HUES48 (cell line): ENCODE results near the gene EXOC6.

ENCODE experiments used
- H3K27ac ChIP-seq: one replicate; pipeline ENCODE4 v1.7.0; 2013; ENCODE audit warnings: low read depth, low read length, inconsistent platforms
- H3K27me3 ChIP-seq: 2 replicates; pipeline ENCODE4 v1.6.1; 2013; ENCODE audit warnings: mild to moderate bottlenecking, low read length; ENCODE audit not compliant: control insufficient read depth, insufficient read depth
- H3K36me3 ChIP-seq: 2 replicates; pipeline ENCODE4 v1.6.1; 2013; ENCODE audit warnings: low read length; ENCODE audit not compliant: control insufficient read depth, insufficient read depth
- H3K4me1 ChIP-seq: 2 replicates; pipeline ENCODE4 v1.6.1; 2013; ENCODE audit warnings: mild to moderate bottlenecking, low read length; ENCODE audit not compliant: control insufficient read depth, insufficient read depth
- H3K4me3 ChIP-seq: 2 replicates; pipeline ENCODE4 v1.5.1; 2013; ENCODE audit warnings: mild to moderate bottlenecking, low read depth, low read length
- H3K9ac ChIP-seq: 2 replicates; pipeline ENCODE4 v1.6.1; 2013; ENCODE audit warnings: mild to moderate bottlenecking, low read depth, low read length, moderate library complexity
- H3K9me3 ChIP-seq: 2 replicates; pipeline ENCODE4 v1.6.1; 2013; ENCODE audit warnings: low read length; ENCODE audit not compliant: control insufficient read depth, insufficient read depth

EXOC6 gene

DNA sequence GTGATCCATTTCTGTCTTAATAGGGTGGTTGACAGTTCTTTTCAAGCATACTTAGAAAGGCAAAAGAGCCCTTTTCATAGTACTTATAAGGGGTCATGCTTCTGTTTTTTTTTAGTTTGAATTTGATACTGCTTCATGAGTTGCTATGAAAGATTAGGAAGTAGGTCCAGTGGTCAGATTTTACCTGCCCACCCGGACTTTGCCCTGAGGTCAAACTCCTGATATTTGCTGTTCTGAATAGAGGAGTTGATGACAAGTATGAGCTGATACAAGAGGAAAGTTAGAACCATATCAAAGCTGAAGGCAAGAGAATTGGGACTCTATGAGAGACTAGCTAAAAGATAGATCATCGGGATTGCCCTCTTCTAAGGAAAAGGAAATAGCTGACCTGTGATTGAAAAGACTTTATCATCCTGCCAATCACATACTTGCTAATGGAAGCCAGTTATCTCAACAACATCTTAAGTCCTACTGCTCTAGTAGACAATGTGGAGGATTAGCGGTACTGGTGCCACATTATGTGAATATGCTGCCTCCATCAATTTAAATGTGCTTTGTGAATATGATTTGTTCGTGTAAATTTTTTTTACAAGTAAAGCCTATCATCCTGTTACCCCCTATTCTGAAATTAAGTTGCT lies 174.8 kb downstream of the EXOC6 start:
- no peak overlapping the region for H3K9ac ChIP-seq
- H3K27ac ChIP-seq, result no peak overlapping the region
- no peaks in the 10 kb centered on the region for H3K27me3 ChIP-seq
- no peaks in the 10 kb centered on the region for H3K9me3 ChIP-seq
- no peaks in the 10 kb centered on the region for H3K36me3 ChIP-seq
- H3K4me1 ChIP-seq, result no peaks in the 10 kb centered on the region
- no peak overlapping the region for H3K4me3 ChIP-seq

DNA sequence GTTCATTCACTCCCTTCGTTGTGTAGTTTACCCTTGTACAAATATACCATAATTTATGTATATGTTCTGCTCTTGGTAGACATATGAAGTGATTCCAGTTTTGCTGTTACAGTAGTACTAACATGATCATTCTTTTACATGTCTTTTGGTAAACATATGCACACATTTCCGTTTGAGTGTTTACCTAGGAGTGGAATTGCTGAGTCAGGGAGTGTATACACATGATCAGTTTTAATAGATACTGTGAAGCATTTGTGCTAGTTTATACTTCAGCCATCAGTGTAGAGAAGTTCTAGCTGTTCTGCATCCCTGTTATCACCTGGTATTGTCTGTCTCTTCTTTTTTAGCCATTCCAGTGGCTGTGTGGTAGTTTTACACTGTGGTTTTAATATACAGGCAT lies 177.8 kb downstream of the EXOC6 start:
- Histone ChIP-seq H3K4me3 (no peak overlapping the region), H3K9me3 (no peaks in the 10 kb centered on the region), H3K36me3 (no peaks in the 10 kb centered on the region), H3K9ac (no peak overlapping the region), H3K27me3 (no peaks in the 10 kb centered on the region), H3K4me1 (peaks cover 13% of the 10 kb centered on the region), H3K27ac (no peak overlapping the region)

DNA sequence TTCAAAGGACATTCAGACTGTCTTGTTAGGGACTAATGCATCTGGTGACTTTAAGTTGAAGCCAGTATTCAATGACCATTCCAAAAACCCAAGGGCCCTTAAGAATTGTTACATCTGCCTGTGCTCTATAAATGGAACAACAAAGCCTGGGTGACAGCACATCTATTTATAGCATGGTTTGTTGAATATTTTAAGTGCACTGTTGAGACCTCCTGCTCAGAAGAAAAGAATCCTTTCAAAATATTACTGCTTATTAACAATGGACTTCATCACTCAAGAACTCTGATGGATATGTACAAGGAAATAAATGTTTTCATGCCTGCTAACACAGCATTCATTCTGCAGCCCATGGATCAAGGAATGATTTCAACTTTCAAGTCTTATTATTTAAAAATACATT lies 179.2 kb downstream of the EXOC6 start:
- Histone ChIP-seq H3K27me3 (no peaks in the 10 kb centered on the region), H3K4me3 (no peak overlapping the region), H3K4me1 (peaks cover 20% of the 10 kb centered on the region), H3K9me3 (no peaks in the 10 kb centered on the region), H3K9ac (no peak overlapping the region), H3K27ac (no peak overlapping the region), H3K36me3 (no peaks in the 10 kb centered on the region)

DNA sequence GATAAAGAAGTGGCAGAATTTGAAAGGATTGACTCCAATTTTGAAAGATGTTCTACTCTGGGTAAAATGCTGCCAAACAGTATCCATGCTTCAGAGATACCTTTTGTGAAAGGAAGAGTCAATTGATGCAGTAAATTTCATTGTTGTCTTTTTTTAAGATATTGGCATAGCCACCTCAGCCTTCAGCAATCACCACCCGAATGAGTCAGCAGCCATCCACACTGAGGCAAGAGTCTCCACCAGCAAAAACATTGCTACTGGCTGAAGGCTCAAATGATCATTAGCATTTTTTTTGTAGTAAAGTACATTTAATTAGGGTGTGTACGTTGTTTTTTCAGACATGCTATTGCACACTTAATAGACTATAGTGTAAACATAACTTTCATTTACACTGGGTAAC lies 180.6 kb downstream of the EXOC6 start:
- Histone ChIP-seq H3K4me1 (peaks cover 30% of the 10 kb centered on the region), H3K27ac (no peak overlapping the region), H3K4me3 (no peak overlapping the region), H3K36me3 (no peaks in the 10 kb centered on the region), H3K9me3 (no peaks in the 10 kb centered on the region), H3K9ac (no peak overlapping the region), H3K27me3 (no peaks in the 10 kb centered on the region)

DNA sequence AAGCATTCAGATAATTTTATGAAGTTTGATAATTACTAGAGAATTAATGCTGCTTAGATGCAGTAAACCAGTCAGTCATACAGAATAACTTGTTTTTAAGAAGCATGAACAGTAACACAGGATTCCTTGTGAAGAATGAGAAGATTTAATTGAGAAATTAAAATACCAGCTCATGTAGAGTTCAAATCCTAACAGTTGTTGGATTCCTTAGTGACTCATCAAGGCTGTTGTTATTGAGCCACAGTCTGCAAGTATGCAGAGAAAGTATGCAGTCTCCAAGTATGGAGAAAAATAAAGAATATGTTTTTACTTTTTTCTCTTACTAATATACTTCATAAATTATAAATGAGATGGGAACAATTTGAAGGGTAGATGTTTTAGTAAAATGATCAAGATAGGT lies 182.1 kb downstream of the EXOC6 start:
- H3K27ac ChIP-seq, result peak overlapping the region; percentile 67

DNA sequence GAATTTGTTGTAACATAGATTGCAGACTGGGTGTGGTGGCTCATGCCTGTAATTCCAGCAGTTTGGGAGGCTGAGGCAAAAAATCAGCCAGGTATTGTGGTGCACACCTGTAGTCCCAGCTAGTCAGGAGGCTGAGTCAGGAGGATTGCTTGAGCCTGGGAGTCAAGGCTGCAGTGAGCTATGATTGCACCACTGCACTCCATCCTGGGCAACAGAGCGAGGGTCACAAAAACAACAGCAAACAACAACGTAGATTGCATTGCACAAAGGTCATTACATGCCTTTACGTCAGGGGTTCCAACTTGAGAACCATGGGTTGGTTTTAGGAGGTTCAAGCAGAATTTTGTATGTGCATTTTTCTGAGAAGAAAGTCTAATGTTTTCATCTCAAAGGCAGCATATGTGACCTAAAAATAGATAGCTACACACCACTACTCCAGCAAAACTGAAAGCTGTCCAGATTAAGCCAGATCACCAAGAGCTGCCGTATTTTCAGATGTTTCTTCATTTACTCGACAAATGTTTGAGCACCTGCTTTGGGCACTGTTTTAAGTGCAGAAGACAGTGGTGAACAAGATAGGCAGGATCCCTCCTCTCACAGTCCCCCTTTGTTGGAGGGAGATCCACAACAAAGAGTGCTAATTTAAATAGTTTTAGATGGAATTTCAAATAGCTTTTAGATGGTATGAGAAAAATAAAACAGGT lies 183.9 kb downstream of the EXOC6 start:
- H3K9me3 ChIP-seq, result no peaks in the 10 kb centered on the region
- H3K4me3 ChIP-seq, result no peak overlapping the region
- H3K36me3 ChIP-seq, result no peaks in the 10 kb centered on the region
- no peak overlapping the region for H3K27ac ChIP-seq
- H3K27me3 ChIP-seq, result no peaks in the 10 kb centered on the region
- peaks cover 30% of the 10 kb centered on the region for H3K4me1 ChIP-seq
- 0 out of 2 replicates have a peak overlapping the region, but pooled peaks have one; percentile 4 for H3K9ac ChIP-seq

More for the DNA sequence above, 182.1 kb downstream of the EXOC6 start:
- Histone ChIP-seq H3K36me3 (no peaks in the 10 kb centered on the region), H3K27me3 (no peaks in the 10 kb centered on the region), H3K4me1 (peaks cover 30% of the 10 kb centered on the region), H3K4me3 (no peak overlapping the region), H3K9ac (peak overlapping the region; percentile 26; the same call in 1 of the 2 replicates), H3K9me3 (no peaks in the 10 kb centered on the region)

DNA sequence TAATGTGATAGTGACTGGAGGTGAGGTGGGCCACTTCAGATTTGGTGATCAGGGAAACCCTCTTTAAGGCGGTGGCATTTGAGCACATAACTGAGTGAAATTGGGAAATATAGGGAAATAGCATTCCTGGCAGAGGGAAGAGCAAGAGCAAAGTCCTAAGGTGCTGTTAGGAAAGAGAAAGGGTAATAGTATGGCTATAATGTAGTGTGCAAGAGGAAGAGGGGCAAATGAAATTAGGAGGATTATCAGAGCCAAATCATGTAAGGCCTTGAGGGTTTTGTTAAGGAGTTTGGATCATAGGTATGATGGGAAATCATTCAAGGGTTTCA lies 184.5 kb downstream of the EXOC6 start:
- H3K36me3 ChIP-seq, result no peaks in the 10 kb centered on the region
- peaks cover 30% of the 10 kb centered on the region for H3K4me1 ChIP-seq
- no peak overlapping the region for H3K4me3 ChIP-seq
- no peak overlapping the region for H3K27ac ChIP-seq
- no peaks in the 10 kb centered on the region for H3K9me3 ChIP-seq
- 0 out of 2 replicates have a peak overlapping the region, but pooled peaks have one; percentile 4 for H3K9ac ChIP-seq
- H3K27me3 ChIP-seq, result no peaks in the 10 kb centered on the region

DNA sequence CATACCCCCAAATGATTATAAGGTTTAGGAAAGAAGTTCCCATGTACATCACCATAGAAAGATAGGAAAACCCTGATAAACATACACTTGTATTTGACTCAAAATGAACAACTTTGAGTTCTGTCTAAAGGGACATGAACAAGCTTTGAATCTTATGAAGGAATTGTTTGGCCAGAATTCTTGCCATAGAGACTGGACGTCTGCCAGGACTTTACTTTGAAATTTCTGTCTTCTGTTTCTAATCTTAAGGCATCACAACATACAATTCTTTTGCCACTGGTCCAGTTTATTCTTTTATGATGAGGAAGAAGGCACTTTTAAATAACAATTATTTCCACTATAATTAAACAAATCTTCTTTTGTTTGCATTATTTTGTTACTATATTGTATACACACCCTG lies 186.1 kb downstream of the EXOC6 start:
- Histone ChIP-seq H3K4me1 (peaks cover 33% of the 10 kb centered on the region), H3K9me3 (no peaks in the 10 kb centered on the region), H3K27ac (no peak overlapping the region), H3K4me3 (no peak overlapping the region), H3K36me3 (no peaks in the 10 kb centered on the region), H3K9ac (no peak overlapping the region), H3K27me3 (no peaks in the 10 kb centered on the region)

DNA sequence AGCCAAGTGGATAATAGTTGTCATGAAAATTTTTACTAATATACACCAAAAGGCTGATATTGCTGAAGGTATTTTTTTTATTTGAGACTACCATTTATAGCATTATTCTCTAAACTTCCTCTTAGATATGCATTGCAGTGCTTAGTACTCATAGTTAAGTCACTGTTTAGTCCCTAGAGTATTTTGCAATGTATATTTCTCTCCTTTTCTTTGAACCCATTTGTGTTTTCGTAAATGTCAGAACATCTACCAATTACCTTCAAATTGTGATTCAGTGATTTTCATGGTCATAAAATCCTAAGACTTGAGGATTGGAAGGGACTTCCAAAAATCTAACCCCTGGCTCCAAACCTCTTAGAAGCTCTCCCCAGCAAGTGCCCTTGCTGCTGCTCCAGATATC lies 190.8 kb downstream of the EXOC6 start:
- Histone ChIP-seq H3K9ac (no peak overlapping the region), H3K36me3 (no peaks in the 10 kb centered on the region)

DNA sequence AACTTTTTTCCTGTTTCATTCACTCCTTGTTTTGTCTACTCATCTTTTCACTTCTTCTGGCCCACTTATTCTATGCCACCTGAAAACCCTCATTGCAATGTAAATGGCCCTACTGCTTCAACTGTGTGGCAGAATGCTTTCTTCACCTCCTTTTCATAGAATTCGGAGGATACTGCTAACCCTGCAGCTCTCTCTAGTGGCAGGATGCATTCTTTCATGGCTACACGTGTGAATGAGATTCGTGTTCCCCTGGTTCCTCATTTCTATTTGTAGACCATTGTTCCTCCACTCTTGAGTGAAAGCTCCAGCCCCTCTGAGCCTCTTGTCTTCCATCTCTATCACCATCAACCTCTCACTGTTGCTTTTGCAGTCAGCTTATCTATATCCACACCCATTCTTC lies 191.4 kb downstream of the EXOC6 start:
- H3K4me3 ChIP-seq, result no peak overlapping the region
- H3K27ac ChIP-seq, result no peak overlapping the region
- no peaks in the 10 kb centered on the region for H3K9me3 ChIP-seq
- H3K4me1 ChIP-seq, result peaks cover 20% of the 10 kb centered on the region
- H3K27me3 ChIP-seq, result no peaks in the 10 kb centered on the region
- H3K36me3 ChIP-seq, result no peaks in the 10 kb centered on the region
- H3K9ac ChIP-seq, result no peak overlapping the region

More for the DNA sequence above, 190.8 kb downstream of the EXOC6 start:
- peaks cover 17% of the 10 kb centered on the region for H3K4me1 ChIP-seq
- H3K27me3 ChIP-seq, result no peaks in the 10 kb centered on the region
- H3K9me3 ChIP-seq, result no peaks in the 10 kb centered on the region
- no peak overlapping the region for H3K4me3 ChIP-seq
- peak overlapping the region; percentile 27 for H3K27ac ChIP-seq

DNA sequence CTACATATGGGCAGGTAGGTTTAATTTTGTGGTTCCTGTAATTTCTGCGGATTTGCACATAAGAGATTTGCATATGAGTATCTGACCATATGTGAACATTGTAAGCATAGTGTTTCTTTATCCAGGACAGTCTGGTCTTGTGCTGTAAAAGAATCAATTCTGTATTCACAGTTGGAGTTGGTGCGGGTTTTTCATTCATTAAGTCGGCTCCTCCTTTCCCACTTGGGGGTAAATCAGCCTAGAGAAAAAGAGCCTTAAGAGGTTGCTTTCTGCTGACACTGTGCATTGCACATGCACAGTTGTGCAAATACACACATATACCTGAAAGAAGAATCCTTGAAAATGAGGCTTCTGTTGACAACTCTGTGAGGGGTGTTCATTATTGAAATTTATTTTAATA lies 206.2 kb downstream of the EXOC6 start:
- Histone ChIP-seq H3K4me1 (peaks cover 26% of the 10 kb centered on the region), H3K4me3 (no peak overlapping the region), H3K36me3 (no peaks in the 10 kb centered on the region), H3K9me3 (no peaks in the 10 kb centered on the region), H3K9ac (no peak overlapping the region), H3K27ac (no peak overlapping the region), H3K27me3 (peaks cover 22% of the 10 kb centered on the region)
